NB4 (cell line): ENCODE results near the gene LCA5L.

Source experiments
- DNase-seq: peaks from one replicate; pipeline ENCODE4 v3.0.0; 2010; ENCODE audit warnings: low read depth
- H3K4me3 ChIP-seq: one replicate; pipeline ENCODE4 v1.5.1; 2011; ENCODE audit warnings: mild to moderate bottlenecking, low read depth, low read length, moderate library complexity
- MAX ChIP-seq: IDR thresholded peaks from 2 replicates; pipeline ENCODE4 v1.6.1; 2011; ENCODE audit warnings: low read depth, low read length
- MYC ChIP-seq: IDR thresholded peaks from 2 replicates; pipeline ENCODE4 v1.6.1; 2011; ENCODE audit warnings: low read depth, low read length
- POLR2A ChIP-seq: IDR thresholded peaks from 2 replicates; pipeline ENCODE4 v1.6.1; 2011; ENCODE audit warnings: mild to moderate bottlenecking; ENCODE audit not compliant: insufficient read length; ENCODE audit errors: extremely low read depth
- TF ChIP-seq, protein P1 (sequence below): IDR thresholded peaks from one replicate; pipeline ENCODE4 v1.5.1; 2012; ENCODE audit warnings: low read depth, low read length

LCA5L gene

DNA sequence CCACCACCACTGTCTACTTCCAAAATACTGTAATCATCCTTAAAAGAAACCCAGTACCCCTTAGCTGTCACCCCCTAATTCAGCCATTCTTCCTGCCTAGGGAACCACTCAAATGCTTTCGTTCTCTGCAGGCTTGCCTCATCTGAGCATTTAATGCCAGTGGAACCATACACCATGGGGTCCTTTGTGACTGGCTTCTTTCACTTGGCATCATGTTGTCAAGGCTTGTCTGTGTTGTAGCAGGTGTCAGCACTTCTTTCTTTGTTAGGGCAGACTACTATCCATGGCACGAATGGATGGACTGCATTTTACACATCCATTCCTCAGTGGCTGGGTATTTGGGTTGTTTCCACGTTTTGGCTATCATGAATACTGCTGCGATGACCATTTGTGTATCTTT is 34.7 kb upstream of the LCA5L start:
- DNase-seq = no peak
- TF ChIP-seq MAX (no peak), MYC (no peak), POLR2A (no peak)
- TF ChIP-seq, protein P1, sequence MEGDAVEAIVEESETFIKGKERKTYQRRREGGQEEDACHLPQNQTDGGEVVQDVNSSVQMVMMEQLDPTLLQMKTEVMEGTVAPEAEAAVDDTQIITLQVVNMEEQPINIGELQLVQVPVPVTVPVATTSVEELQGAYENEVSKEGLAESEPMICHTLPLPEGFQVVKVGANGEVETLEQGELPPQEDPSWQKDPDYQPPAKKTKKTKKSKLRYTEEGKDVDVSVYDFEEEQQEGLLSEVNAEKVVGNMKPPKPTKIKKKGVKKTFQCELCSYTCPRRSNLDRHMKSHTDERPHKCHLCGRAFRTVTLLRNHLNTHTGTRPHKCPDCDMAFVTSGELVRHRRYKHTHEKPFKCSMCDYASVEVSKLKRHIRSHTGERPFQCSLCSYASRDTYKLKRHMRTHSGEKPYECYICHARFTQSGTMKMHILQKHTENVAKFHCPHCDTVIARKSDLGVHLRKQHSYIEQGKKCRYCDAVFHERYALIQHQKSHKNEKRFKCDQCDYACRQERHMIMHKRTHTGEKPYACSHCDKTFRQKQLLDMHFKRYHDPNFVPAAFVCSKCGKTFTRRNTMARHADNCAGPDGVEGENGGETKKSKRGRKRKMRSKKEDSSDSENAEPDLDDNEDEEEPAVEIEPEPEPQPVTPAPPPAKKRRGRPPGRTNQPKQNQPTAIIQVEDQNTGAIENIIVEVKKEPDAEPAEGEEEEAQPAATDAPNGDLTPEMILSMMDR = no peak

GRCh38 chr21:39479814-39480182 is 34.2 kb upstream of the LCA5L start:
- TF ChIP-seq POLR2A = no peak
- no peak for DNase-seq
- H3K4me3 ChIP-seq = no peak overlapping the region

More for the DNA sequence above, 34.7 kb upstream of the LCA5L start:
- no peak overlapping the region for H3K4me3 ChIP-seq

- TF ChIP-seq MAX (no peak), POLR2A (no peak), MYC (no peak)
- TF ChIP-seq, protein P1 = no peak
- DNase-seq = no peak
- H3K4me3 ChIP-seq = no peak overlapping the region
These were observed 33.7 kb upstream of the LCA5L start for GRCh38 chr21:39479164-39479813.

GRCh38 chr21:39474611-39475010 is 29.0 kb upstream of the LCA5L start:
- no peak for DNase-seq
- no peak overlapping the region for H3K4me3 ChIP-seq
- TF ChIP-seq MYC (no peak), POLR2A (no peak), MAX (no peak)
- TF ChIP-seq, protein P1 = no peak

- DNase-seq = no peak
- H3K4me3 ChIP-seq = no peak overlapping the region
- TF ChIP-seq POLR2A (no peak), MAX (no peak), MYC (no peak)
- TF ChIP-seq, protein P1 = no peak
These were observed 27.2 kb upstream of the LCA5L start for GRCh38 chr21:39472786-39473185.

DNA sequence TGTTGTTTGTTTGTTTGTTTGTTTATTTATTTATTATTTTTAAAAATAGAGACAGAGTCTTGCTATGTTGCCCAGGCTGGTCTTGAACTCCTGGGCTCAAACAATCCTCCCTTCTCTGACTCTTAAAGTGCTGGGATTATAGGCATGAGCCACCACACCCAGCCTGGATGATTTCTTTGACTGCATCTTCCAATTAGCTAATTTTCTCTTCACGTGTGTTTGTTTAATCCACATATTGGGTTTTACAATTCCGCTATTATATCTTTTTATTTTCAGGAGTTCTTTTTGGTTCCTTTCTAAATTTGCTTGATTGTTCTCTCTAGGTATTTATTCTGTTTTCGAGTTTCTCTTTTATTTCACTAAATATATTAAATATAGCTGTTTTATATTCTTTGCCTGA is 26.0 kb upstream of the LCA5L start:
- no peak for DNase-seq
- no peak for TF ChIP-seq MAX
- no peak for TF ChIP-seq POLR2A
- TF ChIP-seq, protein P1 = no peak
- no peak for TF ChIP-seq MYC
- no peak overlapping the region for H3K4me3 ChIP-seq
